Measurements from ENCODE around the gene ALPP. TPM values are rescaled to one million over a fixed set of nuclear protein-coding genes. Genes with fewer than 3 reads are reported as not detected.
"Not testable (repeated sequence)": the region's sequence is repeated elsewhere in the genome, so short reads cannot be mapped to it uniquely, and the experiment has no call there.

The ALPP gene
- total RNA-seq, 2 donors from 2014 or later = not detected

GRCh38 chr2:232423407-232423806 is 44.9 kb downstream of the ALPP start:
- not testable (repeated sequence) for H3K4me3 Mint-ChIP-seq; H3K9me3 Mint-ChIP-seq; H3K4me1 Mint-ChIP-seq (ENCODE audit: low read depth); H3K36me3 Mint-ChIP-seq (ENCODE audit: insufficient read depth in 2 of 2); DNase-seq; ATAC-seq (replicated peaks in 1 of 2); H3K27ac Mint-ChIP-seq
- H3K27me3 Mint-ChIP-seq (ENCODE audit: low read depth) = peaks cover 32% of the 10 kb centered on the region

GRCh38 chr2:232431705-232432590 is 53.4 kb downstream of the ALPP start:
- H3K36me3 Mint-ChIP-seq (ENCODE audit: insufficient read depth in 2 of 2) = no peaks in the 10 kb centered on the region
- H3K4me3 Mint-ChIP-seq = no peak overlapping the region
- no peaks in the 10 kb centered on the region for H3K9me3 Mint-ChIP-seq
- H3K27me3 Mint-ChIP-seq (ENCODE audit: low read depth) = no peaks in the 10 kb centered on the region
- H3K27ac Mint-ChIP-seq = no peak overlapping the region
- H3K4me1 Mint-ChIP-seq (ENCODE audit: low read depth) = no peaks in the 10 kb centered on the region
- DNase-seq = no peak
- no peak for ATAC-seq (replicated peaks in 1 of 2)

Other genes with a start within 250 kb of the ALPP start
- not detected for gene ALPG, start 28.1 kb downstream of the ALPP start, total RNA-seq
- not detected for gene ALPI, start 77.4 kb downstream of the ALPP start, total RNA-seq
- 1 to 10 TPM; 1.8 to 2.5 TPM for gene ECEL1, start 109.1 kb downstream of the ALPP start, total RNA-seq
- gene PRSS56, start 141.6 kb downstream of the ALPP start, total RNA-seq = under 1 TPM in 1 of 2 donors, not detected in 1; 0.39 TPM
- gene CHRND, start 147.4 kb downstream of the ALPP start, total RNA-seq = not detected
- not detected for gene CHRNG, start 160.9 kb downstream of the ALPP start, total RNA-seq
- gene TIGD1, start 171.8 kb downstream of the ALPP start, total RNA-seq = 10 to 100 TPM in 1 of 2 donors, 1 to 10 TPM in 1; 7.0 to 10.5 TPM
- gene EIF4E2, start 171.9 kb downstream of the ALPP start, total RNA-seq = 10 to 100 TPM; 42.6 to 42.7 TPM